K562 (cell line): ENCODE measurements around the gene C13orf46. TPM values are rescaled to one million over a fixed set of nuclear protein-coding genes. Genes with fewer than 3 reads are reported as not detected.

ENCODE experiments used
- GABPA ChIP-seq: fragments of 200-800 bp; sonication (Bioruptor generic); conservative IDR thresholded peaks from 2 replicates; pipeline ENCODE4 v1.6.1; 2016; ENCODE audit warnings: low read depth, missing genetic modification characterization, missing compliant biosample characterization
- LEF1 ChIP-seq: fragments of 450-650 bp; IDR thresholded peaks from 2 replicates; pipeline ENCODE4 v1.6.1; 2016; ENCODE audit warnings: mild to moderate bottlenecking
- MCM3 ChIP-seq: fragments of 450-650 bp; IDR thresholded peaks from 2 replicates; pipeline ENCODE4 v1.6.1; 2016
- NFIX ChIP-seq: fragments of 250-450 bp; sonication (Bioruptor Pico); IDR thresholded peaks from 2 replicates; pipeline ENCODE4 v1.4.0; 2020; ENCODE audit warnings: low read depth, mild to moderate bottlenecking, moderate library complexity
- POLR2G ChIP-seq: fragments of 200-400 bp; formaldehyde crosslinking; IDR thresholded peaks from 2 replicates; pipeline ENCODE4 v1.6.1; 2017; ENCODE audit warnings: low read depth, mild to moderate bottlenecking, antibody characterized with exemption, low read length, moderate library complexity
- SMARCC2 ChIP-seq: fragments of 450-650 bp; IDR thresholded peaks from 2 replicates; pipeline ENCODE4 v1.6.1; 2017; ENCODE audit warnings: antibody characterized with exemption, moderate library complexity, mild to moderate bottlenecking, low read depth
- SMARCE1 ChIP-seq: fragments of 450-650 bp; IDR thresholded peaks from 2 replicates; pipeline ENCODE4 v1.7.1; 2016; ENCODE audit warnings: mild to moderate bottlenecking
- TCF7 ChIP-seq: sonication (generic); IDR thresholded peaks from 2 replicates; pipeline ENCODE4 v1.6.1; 2016; ENCODE audit warnings: antibody characterized with exemption, borderline replicate concordance
- TCF7L2 ChIP-seq: fragments of 150-350 bp; IDR thresholded peaks from 2 replicates; pipeline ENCODE4 v1.6.1; 2016; ENCODE audit warnings: low read depth, mild to moderate bottlenecking, low read length, moderate library complexity
- XRCC3 ChIP-seq: fragments of 450-650 bp; IDR thresholded peaks from 2 replicates; pipeline ENCODE4 v1.6.1; 2017; ENCODE audit warnings: mild to moderate bottlenecking, moderate library complexity
- ZNF239 ChIP-seq: fragments of 250-450 bp; sonication (Bioruptor Pico); IDR thresholded peaks from 2 replicates; pipeline ENCODE4 v1.4.0; 2020; ENCODE audit warnings: mild to moderate bottlenecking
- ZNF518B ChIP-seq: fragments of 250-450 bp; sonication (Bioruptor Pico); IDR thresholded peaks from 2 replicates; pipeline ENCODE4 v1.5.0; 2021; ENCODE audit warnings: mild to moderate bottlenecking, moderate library complexity
- ZNF592 ChIP-seq: fragments of 450-650 bp; IDR thresholded peaks from 2 replicates; pipeline ENCODE4 v1.6.1; 2017; ENCODE audit warnings: antibody characterized with exemption, mild to moderate bottlenecking
- polyA plus RNA-seq, 8 experiments: library from polyadenylated mRNA; depleted of rRNA in 4 of 8; stranded (reverse) in 5 of 8; unstranded in 3 of 8; fragments of >200 nt; fragmentation: Nextera tagmentation in 2 of 8; fragmentation: Illumina TruSeq in 1 of 8; extraction: Ambion mirVana in 2 of 8; extraction: Trizol in 1 of 8; gene quantifications; 2 replicates each; pipeline versions ENCODE4 v1.2.1 to v1.2.3, GENCODE V29; 2011 to 2014; ENCODE audit warnings: inconsistent platforms in 1 of 8, missing spikeins in 1 of 8
- total RNA-seq, 7 experiments: library from RNA; depleted of rRNA in 6 of 7; stranded (reverse); fragments of >200 nt in 6 of 7; fragmentation: Illumina TruSeq in 2 of 7; extraction: Trizol in 2 of 7; gene quantifications; 2 replicates each; pipeline versions ENCODE4 v1.2.1 to v1.2.3, GENCODE V29; 2011 to 2021; ENCODE audit warnings: low replicate concordance in 1 of 7
- TF ChIP-seq, protein P1 (sequence below): fragments of 450-650 bp; IDR thresholded peaks from one replicate; pipeline ENCODE4 v1.6.1; 2018; ENCODE audit warnings: mild to moderate bottlenecking, moderate library complexity; ENCODE audit not compliant: partially characterized antibody
- TF ChIP-seq, protein P2 (sequence below): sonication (generic); formaldehyde crosslinking; IDR thresholded peaks from 2 replicates; pipeline ENCODE4 v1.9.0; 2022; ENCODE audit warnings: mild to moderate bottlenecking, missing genetic modification reagents
- TF ChIP-seq, protein P3 (sequence below): fragments of 200-400 bp; formaldehyde crosslinking; IDR thresholded peaks from 2 replicates; pipeline ENCODE4 v1.6.1; 2017; ENCODE audit warnings: mild to moderate bottlenecking, low read depth, low read length, moderate library complexity

Gene C13orf46
- total and polyA plus RNA-seq, 9 of the 15 experiments (the other 6 are each of a cell fraction or from before 2014, with no cell fraction given), result 0.04 to 0.24 (median 0.05) TPM; not detected in 4

DNA sequence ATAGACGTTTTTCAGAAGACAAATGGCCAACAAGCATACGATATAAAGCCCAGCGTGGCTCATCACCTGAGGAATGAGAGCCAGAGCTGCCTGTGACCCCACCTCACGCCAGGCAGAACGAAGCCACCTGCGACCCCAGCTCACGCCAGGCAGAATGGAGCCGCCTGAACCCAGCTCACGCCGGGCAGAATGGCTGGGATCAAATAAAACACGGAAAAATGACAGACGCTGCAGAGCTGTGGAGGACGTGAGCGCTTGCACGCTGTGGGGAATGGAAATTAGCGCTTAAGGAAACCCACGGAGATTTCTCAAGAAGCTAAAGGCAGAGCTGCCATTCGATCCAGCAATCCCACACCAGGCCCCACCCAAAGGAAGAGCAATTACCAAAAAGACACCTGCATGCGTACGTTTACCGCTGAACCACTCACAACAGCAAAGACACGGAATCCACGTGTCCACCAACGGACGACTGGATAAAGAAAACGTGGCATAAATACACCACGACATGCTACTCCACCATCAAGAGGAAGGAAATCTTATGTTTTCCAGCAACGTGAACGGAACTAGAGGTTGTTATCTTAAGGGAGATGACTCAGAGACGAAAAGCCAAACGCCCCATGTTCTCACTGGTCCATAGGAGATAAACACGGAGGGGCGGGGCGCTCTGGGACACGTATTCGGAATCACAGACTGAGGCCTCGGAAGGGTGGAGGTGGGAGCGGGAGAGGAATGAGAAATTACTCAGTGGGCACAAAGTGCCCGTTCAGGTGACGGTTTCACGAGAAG lies 30.7 kb upstream of the C13orf46 start (continued):
- TF ChIP-seq, protein P1, sequence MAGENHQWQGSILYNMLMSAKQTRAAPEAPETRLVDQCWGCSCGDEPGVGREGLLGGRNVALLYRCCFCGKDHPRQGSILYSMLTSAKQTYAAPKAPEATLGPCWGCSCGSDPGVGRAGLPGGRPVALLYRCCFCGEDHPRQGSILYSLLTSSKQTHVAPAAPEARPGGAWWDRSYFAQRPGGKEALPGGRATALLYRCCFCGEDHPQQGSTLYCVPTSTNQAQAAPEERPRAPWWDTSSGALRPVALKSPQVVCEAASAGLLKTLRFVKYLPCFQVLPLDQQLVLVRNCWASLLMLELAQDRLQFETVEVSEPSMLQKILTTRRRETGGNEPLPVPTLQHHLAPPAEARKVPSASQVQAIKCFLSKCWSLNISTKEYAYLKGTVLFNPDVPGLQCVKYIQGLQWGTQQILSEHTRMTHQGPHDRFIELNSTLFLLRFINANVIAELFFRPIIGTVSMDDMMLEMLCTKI, result no peak
- TF ChIP-seq SMARCC2 (peak; percentile 67), TCF7L2 (no peak), ZNF518B (CRISPR knock-in tag) (no peak), POLR2G (peak; percentile 64), XRCC3 (no peak), SMARCE1 (peak; percentile 88), NFIX (no peak), MCM3 (no peak), TCF7 (no peak), LEF1 (peak; percentile 60; the same call in 1 of the 2 replicates), GABPA (tag) (peak; percentile 54), ZNF592 (peak; percentile 64; the same call in 1 of the 2 replicates), ZNF239 (CRISPR knock-in tag) (no peak)
- TF ChIP-seq, protein P2, sequence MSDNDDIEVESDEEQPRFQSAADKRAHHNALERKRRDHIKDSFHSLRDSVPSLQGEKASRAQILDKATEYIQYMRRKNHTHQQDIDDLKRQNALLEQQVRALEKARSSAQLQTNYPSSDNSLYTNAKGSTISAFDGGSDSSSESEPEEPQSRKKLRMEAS (CRISPR knock-in tag), result peak; percentile 69; the same call in 1 of the 2 replicates
- TF ChIP-seq, protein P3, sequence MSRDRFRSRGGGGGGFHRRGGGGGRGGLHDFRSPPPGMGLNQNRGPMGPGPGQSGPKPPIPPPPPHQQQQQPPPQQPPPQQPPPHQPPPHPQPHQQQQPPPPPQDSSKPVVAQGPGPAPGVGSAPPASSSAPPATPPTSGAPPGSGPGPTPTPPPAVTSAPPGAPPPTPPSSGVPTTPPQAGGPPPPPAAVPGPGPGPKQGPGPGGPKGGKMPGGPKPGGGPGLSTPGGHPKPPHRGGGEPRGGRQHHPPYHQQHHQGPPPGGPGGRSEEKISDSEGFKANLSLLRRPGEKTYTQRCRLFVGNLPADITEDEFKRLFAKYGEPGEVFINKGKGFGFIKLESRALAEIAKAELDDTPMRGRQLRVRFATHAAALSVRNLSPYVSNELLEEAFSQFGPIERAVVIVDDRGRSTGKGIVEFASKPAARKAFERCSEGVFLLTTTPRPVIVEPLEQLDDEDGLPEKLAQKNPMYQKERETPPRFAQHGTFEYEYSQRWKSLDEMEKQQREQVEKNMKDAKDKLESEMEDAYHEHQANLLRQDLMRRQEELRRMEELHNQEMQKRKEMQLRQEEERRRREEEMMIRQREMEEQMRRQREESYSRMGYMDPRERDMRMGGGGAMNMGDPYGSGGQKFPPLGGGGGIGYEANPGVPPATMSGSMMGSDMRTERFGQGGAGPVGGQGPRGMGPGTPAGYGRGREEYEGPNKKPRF, result no peak
